D721Med (cell line): ENCODE measurements around the gene SLC1A1.

ENCODE experiments used
- DNase-seq: peaks from one replicate; pipeline ENCODE4 v3.0.0; 2011; ENCODE audit warnings: low spot score; ENCODE audit not compliant: insufficient read length
- FAIRE-seq: peaks from 2 replicates; lab custom pipeline; 2011; peaks lifted over from hg19 to GRCh38; lab: Jason Lieb, UNC
- CTCF ChIP-seq: IDR thresholded peaks from 2 replicates; pipeline ENCODE4 v1.5.1; 2012; ENCODE audit warnings: mild to moderate bottlenecking, control low read depth; ENCODE audit not compliant: insufficient read depth; ENCODE audit errors: missing control alignments

The SLC1A1 gene

GRCh38 chr9:4489919-4490704 is at the start of gene SLC1A1:
TSS of gene SLC1A1 (plus strand) at chr9:4490468. CDS start at chr9:4490680, 212 bp downstream.
- FAIRE-seq (no peak), DNase-seq (peak; percentile 47)
- TF ChIP-seq CTCF = no peak

GRCh38 chr9:4442806-4443205 is 47.5 kb upstream of the SLC1A1 start:
- DNase-seq (no peak), FAIRE-seq (no peak)
- no peak for TF ChIP-seq CTCF

GRCh38 chr9:4443439-4443838 is 46.8 kb upstream of the SLC1A1 start:
- no peak for DNase-seq
- FAIRE-seq = no peak

GRCh38 chr9:4461437-4461836 is 28.8 kb upstream of the SLC1A1 start:
- TF ChIP-seq CTCF = no peak
- no peak for FAIRE-seq
- no peak for DNase-seq

More at GRCh38 chr9:4443439-4443838, 46.8 kb upstream of the SLC1A1 start:
- no peak for TF ChIP-seq CTCF

- no peak for TF ChIP-seq CTCF
- DNase-seq = no peak
- FAIRE-seq = no peak
These were observed 26.4 kb upstream of the SLC1A1 start for GRCh38 chr9:4463824-4464223.

GRCh38 chr9:4464911-4465513 is 25.3 kb upstream of the SLC1A1 start:
- no peak for TF ChIP-seq CTCF
- FAIRE-seq (no peak), DNase-seq (no peak)

GRCh38 chr9:4465910-4466309 is 24.4 kb upstream of the SLC1A1 start:
- FAIRE-seq = no peak
- no peak for TF ChIP-seq CTCF
- no peak for DNase-seq
